HG02610 (cell line): Measurements from ENCODE around the gene QKI.

Experiments used
- ATAC-seq: cut with Tn5 transposase; IDR thresholded peaks from one replicate; pipeline ENCODE4 v1.9.1; 2021; ENCODE audit warnings: mild to moderate bottlenecking, moderate library complexity; ENCODE audit not compliant: unreplicated experiment

QKI gene

DNA sequence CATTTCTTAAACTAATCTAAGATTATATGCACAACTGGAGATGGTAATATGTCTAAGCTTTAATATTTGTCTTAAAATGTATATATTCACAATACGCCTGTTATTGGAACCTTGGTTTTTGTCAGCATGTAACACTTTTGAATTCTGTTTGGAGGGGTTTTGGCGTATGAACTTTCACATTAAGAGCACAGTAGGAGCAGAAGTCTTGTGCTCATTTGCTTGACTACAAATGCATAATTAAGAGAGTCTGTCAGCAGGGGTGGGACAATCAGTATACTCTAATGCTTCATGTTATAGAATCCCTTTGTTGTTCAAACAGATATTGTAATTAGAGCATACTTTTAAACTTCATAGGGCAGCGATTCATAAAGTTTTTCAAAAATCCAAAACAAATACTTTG lies 112.8 kb downstream of the QKI start:
- no peak for ATAC-seq

DNA sequence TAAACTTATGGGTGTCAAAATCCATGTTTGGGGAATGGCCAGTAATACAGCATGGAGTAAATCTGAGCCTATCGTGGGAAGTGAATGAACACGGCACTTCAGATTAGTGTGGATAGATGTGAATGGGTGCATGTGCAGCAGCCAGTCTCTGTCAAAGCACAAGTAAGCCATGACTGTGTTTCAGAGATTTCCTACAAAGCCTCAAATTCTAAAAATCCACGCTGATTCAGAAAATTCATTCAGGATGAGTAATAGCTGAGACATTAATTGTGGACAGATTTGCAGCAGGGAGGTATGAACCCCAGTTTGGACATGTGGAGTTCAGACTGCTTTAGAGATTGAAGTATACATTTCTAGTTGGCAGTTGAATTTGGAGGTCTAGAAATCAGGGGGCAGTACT lies 115.1 kb downstream of the QKI start:
- no peak for ATAC-seq

DNA sequence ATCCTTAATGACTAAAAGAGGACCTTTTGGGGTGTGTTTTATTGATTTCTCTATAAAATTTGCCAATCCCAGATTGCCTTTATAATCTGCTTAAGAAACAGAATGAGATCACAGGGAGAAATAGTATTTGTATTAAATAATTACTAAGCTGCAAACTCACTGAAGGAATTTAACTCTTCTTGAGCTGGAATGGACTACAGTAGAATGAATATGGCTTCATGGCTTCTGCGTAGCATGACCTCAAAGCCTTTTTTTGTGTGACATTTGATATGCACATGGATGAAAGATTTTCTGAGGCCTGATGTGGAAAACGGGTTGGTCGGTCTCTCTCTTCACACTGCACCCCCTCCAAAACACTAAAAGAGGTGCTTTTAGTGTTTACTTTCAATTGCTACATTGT lies 115.9 kb downstream of the QKI start:
- no peak for ATAC-seq

DNA sequence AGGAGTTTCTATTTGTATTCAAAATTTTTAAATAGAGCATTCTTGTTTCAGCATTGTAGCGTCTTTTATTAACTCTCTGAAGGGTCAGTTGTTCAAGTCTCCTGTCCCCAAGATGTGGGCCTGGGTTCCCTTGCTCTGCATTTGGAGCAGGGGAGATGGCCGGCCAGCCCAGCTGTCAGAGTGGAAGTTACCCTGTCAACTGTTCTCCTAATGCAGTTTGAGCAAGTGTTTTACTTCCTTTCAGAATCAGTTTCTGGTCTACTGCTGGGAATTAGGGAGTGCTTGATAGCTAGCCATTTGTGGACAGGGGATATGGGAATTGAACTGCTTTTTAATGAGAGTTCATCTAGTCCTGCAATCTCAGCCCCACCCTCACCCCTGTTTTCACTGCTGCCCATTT lies 116.6 kb downstream of the QKI start:
- ATAC-seq = no peak

DNA sequence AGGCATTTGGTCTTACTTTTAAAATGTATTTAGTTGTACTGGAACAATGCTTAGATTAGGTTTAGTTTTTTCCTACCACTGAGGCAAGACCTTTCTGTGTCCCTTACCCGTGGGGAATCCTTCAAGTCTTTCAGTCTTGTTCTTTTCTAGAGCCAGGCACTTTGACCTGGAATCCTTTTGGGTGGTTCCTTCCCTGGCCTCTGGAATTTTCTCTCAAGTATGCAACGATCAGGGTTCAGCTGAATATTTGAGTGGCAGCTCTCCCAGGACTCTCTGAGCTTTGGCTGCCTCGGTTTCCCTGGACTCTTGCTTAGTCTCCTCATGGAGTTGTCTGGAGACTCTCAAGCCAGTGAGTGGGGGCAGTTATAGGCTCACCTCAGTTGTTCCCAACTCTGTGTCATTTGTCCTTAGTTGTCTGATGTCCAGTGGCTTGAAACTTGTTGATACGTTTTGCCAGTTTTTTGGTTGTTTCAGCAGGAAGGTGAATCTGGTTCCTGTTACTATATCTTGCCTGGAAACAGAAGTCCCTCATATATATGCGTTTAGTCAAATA lies 118.1 kb downstream of the QKI start:
- no peak for ATAC-seq

DNA sequence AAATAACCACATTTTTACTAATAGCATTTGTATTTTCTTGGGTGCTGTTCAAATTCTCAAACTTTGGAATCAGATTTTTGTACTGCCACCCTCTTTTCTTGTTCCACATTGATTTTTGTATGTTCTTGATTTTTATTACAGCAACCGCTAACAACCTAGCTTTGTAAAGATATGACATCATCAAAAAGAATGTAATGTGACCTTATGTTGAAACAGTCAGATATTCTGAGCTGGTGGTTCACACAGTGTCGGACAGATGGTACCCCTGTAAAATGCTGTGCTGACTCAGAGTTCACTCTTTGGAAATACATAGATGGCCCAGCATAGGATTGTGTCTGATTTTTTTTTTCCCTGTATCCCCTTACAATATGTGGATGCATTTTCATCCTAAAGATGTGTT lies 118.9 kb downstream of the QKI start:
- ATAC-seq = no peak

DNA sequence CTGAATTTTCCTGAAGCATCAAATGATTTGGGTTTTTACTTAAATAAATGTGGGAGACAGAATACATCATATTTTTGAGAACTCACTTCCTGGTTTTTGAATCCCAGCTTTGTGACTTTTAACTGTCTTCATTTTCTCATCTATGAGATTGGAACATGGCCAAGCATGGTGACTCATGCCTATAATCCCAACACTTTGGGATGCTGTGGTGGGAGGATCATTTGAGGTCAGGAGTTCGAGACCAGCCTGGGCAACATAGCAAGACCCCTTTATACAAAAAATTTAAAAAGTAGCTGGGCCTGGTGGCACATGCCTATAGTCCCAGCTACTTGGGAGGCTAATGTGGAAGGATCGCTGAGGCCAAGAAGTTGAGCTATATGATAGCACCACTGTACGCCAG lies 122.3 kb downstream of the QKI start:
- no peak for ATAC-seq

DNA sequence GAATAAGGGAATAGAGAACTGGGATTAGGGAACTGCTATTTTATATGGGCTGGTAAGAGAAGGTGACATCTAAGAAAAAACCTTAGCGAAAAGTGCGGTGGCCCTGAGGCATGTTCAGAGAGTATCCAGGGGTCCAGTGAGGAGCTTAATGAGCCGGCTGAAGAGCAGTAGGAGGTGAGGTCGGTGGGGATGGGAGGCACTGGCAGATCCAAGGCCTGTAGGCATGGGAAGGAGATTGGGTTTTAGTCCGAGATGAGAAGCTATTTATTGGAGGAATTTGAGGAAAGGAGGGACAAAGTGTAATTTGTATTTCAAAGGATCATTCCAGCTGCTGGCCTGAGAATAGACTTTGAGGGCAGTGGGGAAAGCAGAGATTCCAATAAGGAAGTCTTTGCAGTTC lies 123.8 kb downstream of the QKI start:
- ATAC-seq = no peak

DNA sequence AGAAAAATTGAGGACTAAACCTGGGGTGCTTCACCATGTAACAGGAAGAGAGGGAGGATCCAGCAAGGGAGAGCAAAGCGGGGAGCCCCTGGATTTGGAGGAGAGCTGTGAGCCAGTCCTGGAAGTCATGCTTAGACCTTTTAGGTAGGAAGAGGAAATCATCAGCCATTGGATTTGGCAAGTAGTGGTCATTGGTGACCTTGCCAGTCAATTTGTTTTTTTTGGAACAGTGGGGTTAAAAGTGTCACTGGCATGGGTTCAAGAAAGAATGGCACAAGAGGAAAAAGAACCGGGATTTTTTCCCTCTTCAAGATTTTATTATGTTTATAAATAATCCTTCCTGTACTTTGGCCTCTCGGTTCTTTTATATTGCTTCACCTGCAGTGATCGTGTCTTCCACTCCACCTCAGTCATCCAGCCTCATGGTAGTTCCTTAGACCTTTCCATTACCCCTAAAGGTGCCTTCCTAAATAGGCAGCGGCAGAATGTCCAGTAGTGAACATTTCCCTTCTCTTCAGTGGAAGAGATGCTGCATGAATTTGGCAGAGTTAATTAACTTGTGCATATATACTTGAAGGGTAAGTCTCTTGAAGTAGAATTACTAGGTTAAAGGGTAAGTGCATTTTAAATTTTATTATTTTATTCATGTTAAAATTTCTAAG lies 124.7 kb downstream of the QKI start:
- ATAC-seq = no peak

DNA sequence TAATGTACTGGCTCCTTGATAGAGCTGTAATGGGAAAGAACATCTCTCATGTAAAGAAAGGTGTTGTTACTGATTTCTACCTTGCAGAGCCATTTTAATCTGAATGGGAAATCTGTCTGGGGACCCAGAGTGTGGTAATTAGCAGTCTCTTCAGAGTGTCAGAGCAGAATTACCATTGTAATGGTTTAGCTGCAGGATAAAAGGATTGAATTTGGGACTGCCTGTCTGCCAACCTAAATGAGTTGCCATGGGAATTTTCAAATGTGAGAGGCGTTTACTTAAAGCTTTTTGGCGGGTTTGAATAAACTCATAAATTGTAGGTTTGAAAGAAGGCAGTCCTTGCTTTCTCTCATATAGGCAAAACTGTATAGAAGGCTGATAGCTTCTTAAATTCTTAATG lies 128.8 kb downstream of the QKI start:
- no peak for ATAC-seq

DNA sequence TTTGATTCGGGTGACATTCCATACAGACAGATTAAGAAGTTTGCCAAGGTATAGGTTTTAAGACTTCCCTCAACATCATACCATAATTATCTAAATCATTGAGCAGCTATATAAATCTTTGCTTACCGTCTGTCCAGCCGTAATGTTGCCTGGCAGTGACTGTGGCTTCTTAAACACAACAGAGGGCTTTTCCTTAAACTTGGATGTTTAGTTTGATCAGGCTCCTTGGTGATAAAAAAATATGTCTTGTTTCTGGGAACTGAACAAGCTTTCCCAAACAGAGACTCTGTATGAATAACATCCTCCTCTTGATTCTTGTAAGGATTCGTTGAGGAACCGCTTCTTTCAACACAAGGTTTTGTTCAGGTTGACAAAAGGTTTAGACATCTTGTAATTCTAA lies 130.9 kb downstream of the QKI start:
- no peak for ATAC-seq

DNA sequence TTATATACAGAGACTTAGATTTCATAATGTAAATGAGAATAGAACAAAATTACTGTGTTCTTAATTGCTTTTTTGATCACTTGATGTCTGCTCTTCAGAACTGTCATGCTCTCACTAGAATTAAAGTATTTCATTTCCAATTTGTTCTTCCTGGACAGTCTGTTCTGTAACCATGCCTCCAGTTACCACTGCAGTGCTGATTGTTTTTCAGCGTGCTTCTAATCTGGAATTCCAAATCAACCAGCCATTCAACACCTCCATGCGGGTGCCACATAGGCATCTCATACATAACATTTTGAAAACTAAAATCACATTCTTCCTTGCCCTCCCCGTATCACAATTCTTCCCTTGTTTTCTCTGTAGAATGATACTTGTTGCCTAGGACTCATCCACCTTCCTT lies 132.8 kb downstream of the QKI start:
- no peak for ATAC-seq

DNA sequence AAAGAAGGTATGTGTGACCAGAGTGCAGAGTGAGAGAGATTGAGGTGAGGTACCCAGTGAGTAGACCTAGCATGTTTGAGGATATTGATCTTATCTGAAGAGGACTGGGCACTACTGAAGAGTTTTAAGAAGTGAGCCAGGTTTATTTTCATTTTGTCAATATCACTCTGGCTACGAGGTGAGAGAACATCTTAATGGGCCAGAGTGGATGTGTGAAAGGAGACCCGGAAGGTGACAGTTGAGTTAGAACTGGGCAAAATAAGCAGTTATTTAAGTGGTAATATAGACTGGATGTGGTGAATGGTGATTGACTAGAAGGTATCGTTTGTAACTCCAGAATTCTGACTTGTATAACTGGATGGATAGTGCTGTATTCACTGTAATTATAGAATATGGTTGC lies 134.1 kb downstream of the QKI start:
- no peak for ATAC-seq

DNA sequence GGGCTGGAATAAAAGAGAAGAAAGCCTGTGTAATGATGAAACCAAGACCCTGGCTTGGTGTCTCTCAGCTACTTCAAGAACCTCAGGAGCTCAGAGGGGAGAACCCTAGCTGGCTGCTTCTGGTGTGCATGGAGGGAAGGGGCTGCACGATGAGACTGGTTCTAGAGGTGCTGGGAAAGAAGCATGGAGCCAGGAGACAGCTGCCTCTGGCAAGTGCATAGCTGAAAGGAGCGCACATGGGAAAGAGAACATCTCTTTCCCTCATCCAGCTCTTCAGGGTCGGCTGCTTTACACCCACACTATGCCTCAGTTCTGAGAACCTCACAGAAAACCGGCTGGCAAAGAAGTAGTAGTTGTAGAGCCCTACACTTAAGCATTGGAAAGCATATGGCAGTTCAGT lies 139.5 kb downstream of the QKI start:
- ATAC-seq = no peak

DNA sequence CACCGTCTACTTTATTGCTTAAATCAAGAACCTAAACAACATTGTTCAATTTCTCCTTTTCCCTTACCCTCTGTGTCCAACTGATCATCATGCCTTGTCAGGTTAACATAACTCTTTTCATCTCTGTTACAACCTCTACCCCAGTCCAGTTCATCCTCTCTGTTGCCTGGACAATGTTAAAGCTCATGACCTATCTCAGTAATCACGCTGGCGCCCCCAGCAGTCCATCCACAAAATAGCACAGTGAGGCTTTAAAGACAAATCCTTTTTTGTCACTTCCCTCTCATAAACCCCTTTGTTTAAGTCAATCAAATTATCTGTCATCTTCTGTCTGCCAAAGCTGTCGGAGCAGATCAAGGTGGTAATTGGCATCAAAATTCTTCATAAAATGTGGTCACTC lies 140.1 kb downstream of the QKI start:
- peak; percentile 46 for ATAC-seq

DNA sequence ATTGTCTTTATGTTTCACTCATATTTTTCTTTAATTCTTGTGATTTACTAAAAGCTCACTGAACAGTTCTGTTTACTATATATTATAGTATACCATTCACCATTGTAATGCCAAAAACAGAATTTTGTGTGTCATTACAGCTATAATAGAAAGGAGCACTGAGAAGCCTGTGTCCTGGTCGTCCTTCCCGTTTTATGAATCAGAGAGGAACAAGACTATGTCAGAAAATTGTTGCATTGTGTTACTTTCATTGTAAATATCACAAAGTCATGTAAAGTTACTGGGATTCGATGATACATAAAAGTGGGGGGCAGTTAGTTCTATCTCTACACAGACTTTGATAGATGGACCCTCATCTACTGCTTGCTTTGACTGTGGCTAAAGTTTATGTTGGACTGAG lies 145.1 kb downstream of the QKI start:
- no peak for ATAC-seq

DNA sequence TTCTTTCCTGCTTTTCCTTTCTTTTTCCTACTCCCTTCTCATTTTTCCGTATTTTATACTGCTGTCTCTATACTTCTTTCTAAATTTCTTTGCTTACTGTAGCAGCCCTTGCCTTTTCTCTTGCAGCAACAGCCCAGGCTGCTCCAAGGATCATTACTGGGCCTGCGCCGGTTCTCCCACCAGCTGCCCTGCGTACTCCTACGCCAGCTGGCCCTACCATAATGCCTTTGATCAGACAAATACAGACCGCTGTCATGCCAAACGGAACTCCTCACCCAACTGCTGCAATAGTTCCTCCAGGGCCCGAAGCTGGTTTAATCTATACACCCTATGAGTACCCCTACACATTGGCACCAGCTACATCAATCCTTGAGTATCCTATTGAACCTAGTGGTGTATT lies 148.8 kb downstream of the QKI start:
- ATAC-seq = no peak

DNA sequence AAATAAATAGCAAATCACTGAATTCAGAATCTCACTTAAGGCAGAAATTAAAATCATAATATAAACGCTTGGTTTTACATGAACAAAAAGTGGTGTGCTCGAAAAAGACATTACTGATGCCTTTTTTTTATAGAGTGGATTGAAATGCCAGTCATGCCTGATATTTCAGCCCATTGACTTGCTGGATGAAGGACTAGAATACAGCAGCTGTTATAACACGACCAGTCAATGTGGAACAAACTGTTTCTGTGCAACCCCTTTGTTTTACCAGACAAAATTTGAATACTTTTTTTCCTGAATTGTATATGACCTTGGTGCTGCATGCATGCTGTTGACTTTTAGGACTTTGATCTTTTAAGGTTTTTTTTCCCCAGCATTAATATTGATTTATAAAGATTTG lies 150.0 kb downstream of the QKI start:
- ATAC-seq = no peak

DNA sequence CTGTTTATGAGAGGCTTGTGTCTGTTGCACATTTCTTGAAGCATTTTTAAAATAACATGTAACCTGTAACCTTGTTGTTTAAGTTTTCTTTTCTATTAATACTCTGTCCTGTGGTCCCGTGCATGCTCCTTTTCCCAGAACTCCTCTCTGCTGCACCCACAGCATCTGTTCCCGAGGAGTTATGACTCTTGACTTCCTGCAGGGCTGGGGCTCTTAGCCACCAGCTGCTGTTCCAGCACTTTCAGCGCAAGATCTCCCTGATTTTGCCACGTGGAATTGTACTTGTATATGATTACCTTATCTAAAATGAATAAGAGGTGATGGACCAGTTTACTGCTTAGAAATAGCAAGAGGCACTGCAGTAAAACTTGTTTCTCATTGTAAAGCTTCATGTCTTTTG lies 150.6 kb downstream of the QKI start:
- no peak for ATAC-seq

DNA sequence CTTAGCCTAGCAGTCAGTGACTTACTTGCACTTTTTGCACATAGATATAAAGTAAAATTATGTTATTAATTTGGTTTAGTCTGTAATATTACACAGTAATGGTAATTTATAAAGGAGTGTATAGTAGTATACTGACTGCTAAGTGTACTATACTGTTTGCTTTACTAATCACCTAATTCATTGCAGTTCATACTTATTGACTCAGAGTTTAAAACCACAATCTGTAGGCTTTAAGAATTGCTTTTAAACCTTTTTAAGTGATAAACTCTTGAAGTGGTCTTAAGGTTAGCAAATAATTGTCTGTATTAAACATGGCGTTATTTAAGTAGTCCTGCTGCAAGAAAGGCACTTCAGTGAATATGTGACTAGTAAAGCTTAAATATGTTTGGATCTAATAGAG lies 151.5 kb downstream of the QKI start:
- ATAC-seq = no peak

DNA sequence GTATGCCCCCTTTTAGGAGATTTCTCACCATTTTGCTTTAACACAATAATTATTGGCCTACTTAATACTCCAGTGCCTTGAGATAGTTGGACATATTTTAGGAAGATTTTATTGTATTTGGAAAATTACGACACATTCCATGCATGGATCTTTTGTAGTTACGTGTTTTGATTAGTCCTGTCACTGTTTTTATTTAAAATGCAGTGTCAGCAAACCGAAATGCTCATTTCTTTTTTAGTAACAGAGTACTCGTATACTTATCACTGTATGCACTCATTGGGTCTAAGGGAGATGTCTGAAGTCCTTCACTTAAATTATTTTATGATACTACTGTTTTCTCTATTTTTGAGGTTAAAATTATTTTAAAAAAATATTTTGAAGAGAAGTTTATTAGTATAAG lies 153.8 kb downstream of the QKI start:
- no peak for ATAC-seq

DNA sequence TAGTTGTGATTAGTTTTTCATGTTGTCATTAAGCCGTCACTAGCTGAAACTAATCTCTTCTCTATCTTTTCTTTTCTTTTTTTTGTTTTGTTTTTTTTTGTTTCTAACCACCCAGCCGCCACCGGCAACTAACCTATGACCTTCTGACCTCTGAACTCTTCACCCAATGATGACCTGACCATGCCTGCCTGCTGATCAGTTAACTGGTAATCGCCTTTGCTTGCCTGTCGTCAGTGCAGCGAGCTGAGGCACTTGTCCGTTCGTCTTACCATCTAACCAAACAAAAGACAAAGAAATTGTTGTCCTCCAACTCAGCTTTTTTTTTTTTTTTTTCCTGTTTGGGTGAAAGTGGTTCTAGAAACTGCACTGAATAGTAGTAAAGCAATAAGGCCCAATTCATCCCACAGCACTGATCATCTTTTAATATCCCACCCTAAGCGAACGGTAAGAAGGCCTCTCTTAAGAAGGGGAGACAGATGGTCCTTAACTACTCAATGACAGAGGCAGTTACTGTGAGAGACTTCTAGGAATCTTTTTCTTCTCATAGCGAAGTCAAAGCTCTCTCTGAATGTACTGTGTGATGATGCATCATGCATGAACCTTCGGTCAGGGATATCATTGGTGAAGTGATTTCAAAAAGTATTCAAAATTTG lies 156.2 kb downstream of the QKI start:
- no peak for ATAC-seq

DNA sequence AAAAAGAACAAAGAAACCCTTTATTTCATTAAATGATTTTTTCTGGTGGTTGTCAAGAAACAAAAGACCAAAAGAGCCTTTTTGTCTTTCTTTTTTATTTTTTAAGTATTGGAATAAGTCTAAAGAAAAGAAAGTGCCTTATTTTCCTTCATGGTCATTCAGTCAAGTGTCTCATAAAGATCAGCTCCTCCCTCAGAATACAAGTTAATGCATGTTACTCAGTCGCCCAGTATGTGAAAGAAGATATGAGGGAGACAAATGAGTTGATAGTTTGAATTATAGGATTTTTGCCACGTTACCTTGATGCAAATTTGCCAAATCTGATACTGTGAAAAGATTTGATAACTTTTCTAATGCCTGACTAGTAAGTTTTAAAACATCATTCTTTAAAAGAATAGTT lies 157.2 kb downstream of the QKI start:
- no peak for ATAC-seq
